Aorta (tissue), 5 donors: ENCODE results near the gene ATP6V1B1. TPM values are rescaled to one million over a fixed set of nuclear protein-coding genes. Genes with fewer than 3 reads are reported as not detected.

ENCODE experiments used
- ATAC-seq: fragments of 200-7000 bp; cut with Tn5 transposase; one replicate; pipeline ENCODE4 v1.9.1; 2022; ENCODE audit warnings: moderate library complexity; ENCODE audit not compliant: low FRiP score
- DNase-seq, 2 donors: peaks; one replicate each; pipeline ENCODE4 v3.0.0-alpha.2; 2020
- H3K27ac ChIP-seq, 2 donors: one replicate each; pipeline ENCODE4 v1.5.1; 2013; ENCODE audit warnings: low read length in 2 of 2, mild to moderate bottlenecking in 2 of 2, moderate library complexity in 2 of 2, control low read depth in 1 of 2, inconsistent platforms in 1 of 2, low read depth in 1 of 2
- H3K27me3 ChIP-seq, 2 donors: one replicate each; pipeline ENCODE4 v1.6.1; 2013; ENCODE audit warnings: control low read depth in 1 of 2, low read length in 1 of 2, mild to moderate bottlenecking in 1 of 2, moderate library complexity in 1 of 2; ENCODE audit not compliant: insufficient read depth in 2 of 2, control insufficient read depth in 1 of 2
- H3K36me3 ChIP-seq, 2 donors: one replicate each; pipeline ENCODE4 v1.6.1; 2013; ENCODE audit warnings: control low read depth in 1 of 2, low read length in 1 of 2, mild to moderate bottlenecking in 1 of 2; ENCODE audit not compliant: insufficient read depth in 2 of 2, control insufficient read depth in 1 of 2
- H3K4me1 ChIP-seq, 2 donors: one replicate each; pipeline ENCODE4 v1.6.1; 2013; ENCODE audit warnings: low read length in 2 of 2, control low read depth in 1 of 2, mild to moderate bottlenecking in 1 of 2, moderate library complexity in 1 of 2; ENCODE audit not compliant: insufficient read depth in 2 of 2, control insufficient read depth in 1 of 2
- H3K4me3 ChIP-seq, 2 donors: one replicate each; pipeline ENCODE4 v1.5.1; 2013; ENCODE audit warnings: low read length in 2 of 2, control low read depth in 1 of 2, mild to moderate bottlenecking in 1 of 2
- H3K9me3 ChIP-seq: one replicate; pipeline ENCODE4 v1.6.1; 2013; ENCODE audit warnings: mild to moderate bottlenecking, low read length; ENCODE audit not compliant: control insufficient read depth
- WGBS, 2 donors: extraction: QIAGEN DNeasy Blood & Tissue Kit; methylation state at CpG; one replicate each; pipeline ENCODE4 v1.1.7; 2013; 5-methylcytosine and 5-hydroxymethylcytosine counted together
- intact Hi-C, 2 donors: fragments of 100-400 bp; cut with DNase I; formaldehyde crosslinking; loops; one replicate each; pipeline versions ENCODE4 v1.14.2 to v1.15.0; 2022
- polyA plus RNA-seq, 2 donors: library from polyadenylated mRNA; stranded (reverse); fragments of 200-250 nt; gene quantifications; one replicate each; pipeline ENCODE4 v1.2.3, GENCODE V29; 2013
- total RNA-seq, 2 donors: library from RNA; stranded (reverse); fragmentation: NEBNext Ultra II Directional; extraction: Animal tissue kit (Norgen Biotek cat#: 25700); gene quantifications; one replicate each; pipeline ENCODE4 v1.2.1, GENCODE V29; 2021
- donor health status: healthy with polysubstance abuse.
- donor health status: Bipolar disorder and iron deficiency.
- donor health status: DM: no; HTN: no; CAD: no.
- donor health status: DM: no; HTN: no; CAD: no.
- donor health status: DM: yes; HTN: yes; CAD: no.

The ATP6V1B1 gene
- total and polyA plus RNA-seq, 4 donors, result 1.8 to 6.4 (median 3.1) TPM; not detected in 1

- Histone ChIP-seq H3K36me3 (no peaks in the 10 kb centered on the region), H3K9me3 (no peaks in the 10 kb centered on the region), H3K27ac (no peak overlapping the region), H3K27me3 (no peaks in the 10 kb centered on the region), H3K4me3 (no peak overlapping the region), H3K4me1 (no peaks in the 10 kb centered on the region)
- ATAC-seq (no peak), DNase-seq (no peak)
- WGBS, 2 donors, result 71 to 76% methylated on average over 18 of the region's 18 CpGs
- intact Hi-C loops, result no loop called here
Observed at GRCh38 chr2:70905443-70906421, 30.0 kb upstream of the ATP6V1B1 start.

DNA sequence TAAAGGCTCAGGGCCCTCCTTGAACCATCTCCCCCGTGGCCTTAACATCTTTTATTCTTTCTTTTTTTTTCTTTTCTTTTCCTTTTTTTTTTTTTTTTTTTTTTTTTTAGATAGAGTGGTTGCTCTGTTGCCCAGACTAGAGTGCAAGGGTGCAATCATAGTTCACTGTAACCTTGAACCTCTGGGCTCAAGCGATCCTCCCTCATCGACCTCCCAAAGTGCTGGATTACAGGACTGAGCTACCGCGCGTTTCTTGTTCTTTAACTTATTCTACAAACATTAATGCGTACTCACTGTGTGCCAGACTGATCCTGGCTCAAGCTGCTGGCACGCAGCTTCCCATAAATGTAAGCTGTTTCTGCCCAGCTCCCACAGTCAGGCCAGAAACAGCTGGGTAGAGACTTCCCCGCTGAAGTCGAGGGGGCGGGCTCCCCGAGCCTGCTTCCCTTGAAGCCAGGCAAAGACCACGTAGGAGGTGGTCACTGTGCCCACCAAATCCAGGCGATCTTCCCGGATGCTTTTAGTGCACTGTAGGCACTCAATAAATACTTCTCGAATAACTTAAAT is 29.2 kb upstream of the ATP6V1B1 start:
- Histone ChIP-seq H3K9me3 (no peaks in the 10 kb centered on the region), H3K27me3 (no peaks in the 10 kb centered on the region), H3K4me1 (no peaks in the 10 kb centered on the region), H3K4me3 (no peak overlapping the region), H3K27ac (no peak overlapping the region), H3K36me3 (no peaks in the 10 kb centered on the region)
- ATAC-seq (no peak), DNase-seq (no peak)
- intact Hi-C loops, result no loop called here
- 44 to 57% methylated on average over 16 of the region's 16 CpGs for WGBS, 2 donors

DNA sequence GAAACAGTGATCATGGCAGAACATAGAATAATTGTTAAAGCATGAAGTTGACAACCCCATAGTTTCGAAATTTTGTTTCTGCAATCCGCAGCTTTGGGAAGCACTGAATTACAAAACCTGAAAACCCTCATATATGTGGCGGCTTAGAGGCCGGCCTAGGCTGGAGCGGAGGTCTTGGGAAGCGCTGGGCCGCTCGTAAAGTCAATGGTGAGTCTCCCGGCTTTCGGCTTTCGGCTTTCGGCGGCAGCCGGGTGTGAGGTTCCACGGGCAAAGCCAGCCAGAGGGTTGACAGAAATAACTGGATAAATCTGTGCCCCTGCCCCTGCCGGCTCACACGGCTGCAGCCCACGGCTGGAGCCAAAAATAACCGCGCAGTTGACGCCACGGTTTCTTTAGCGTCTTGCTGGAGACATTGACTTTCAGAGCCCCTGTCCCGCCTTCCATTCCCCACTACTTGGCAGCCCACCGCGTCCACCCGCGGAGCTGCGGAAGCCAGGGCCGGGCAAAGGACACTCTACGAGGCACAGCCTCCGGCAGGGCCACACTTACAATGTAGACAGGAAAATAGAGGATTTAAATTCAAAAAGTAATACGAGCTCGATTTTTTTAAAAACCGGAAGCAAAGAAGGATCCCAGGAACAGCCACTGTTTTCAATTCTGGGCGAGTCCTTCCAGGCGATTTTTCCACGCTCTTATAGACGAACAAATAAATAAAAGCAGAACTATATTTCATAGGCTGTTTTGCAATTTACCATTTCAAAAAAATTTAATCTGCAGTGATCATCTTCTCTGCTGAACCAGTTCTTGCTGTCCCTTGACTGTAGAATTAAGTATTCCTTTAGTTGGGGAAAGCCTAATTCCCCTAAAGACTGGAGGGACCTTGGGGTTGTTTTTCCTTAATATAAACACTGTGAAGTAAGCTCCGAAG is 28.3 kb upstream of the ATP6V1B1 start:
- intact Hi-C loops, result no loop called here

GRCh38 chr2:70916291-70916690 is 19.4 kb upstream of the ATP6V1B1 start:
- DNase-seq (no peak), ATAC-seq (no peak)
- no peaks in the 10 kb centered on the region for H3K27me3 ChIP-seq
- H3K36me3 ChIP-seq, result no peaks in the 10 kb centered on the region
- no peak overlapping the region for H3K27ac ChIP-seq
- H3K4me3 ChIP-seq, result no peak overlapping the region
- H3K9me3 ChIP-seq, result peaks cover 5% of the 10 kb centered on the region
- no peaks in the 10 kb centered on the region for H3K4me1 ChIP-seq
- intact Hi-C loops, result no loop called here

More for the DNA sequence above, 28.3 kb upstream of the ATP6V1B1 start:
- no peaks in the 10 kb centered on the region for H3K27me3 ChIP-seq
- DNase-seq (no peak), ATAC-seq (no peak)
- no peaks in the 10 kb centered on the region for H3K4me1 ChIP-seq
- 19 to 24% methylated on average over 40 of the region's 40 CpGs for WGBS, 2 donors
- H3K4me3 ChIP-seq, result peak overlapping the region in 1 of 2 donors; percentile 43
- no peaks in the 10 kb centered on the region for H3K9me3 ChIP-seq
- H3K36me3 ChIP-seq, result no peaks in the 10 kb centered on the region
- H3K27ac ChIP-seq, result no peak overlapping the region

DNA sequence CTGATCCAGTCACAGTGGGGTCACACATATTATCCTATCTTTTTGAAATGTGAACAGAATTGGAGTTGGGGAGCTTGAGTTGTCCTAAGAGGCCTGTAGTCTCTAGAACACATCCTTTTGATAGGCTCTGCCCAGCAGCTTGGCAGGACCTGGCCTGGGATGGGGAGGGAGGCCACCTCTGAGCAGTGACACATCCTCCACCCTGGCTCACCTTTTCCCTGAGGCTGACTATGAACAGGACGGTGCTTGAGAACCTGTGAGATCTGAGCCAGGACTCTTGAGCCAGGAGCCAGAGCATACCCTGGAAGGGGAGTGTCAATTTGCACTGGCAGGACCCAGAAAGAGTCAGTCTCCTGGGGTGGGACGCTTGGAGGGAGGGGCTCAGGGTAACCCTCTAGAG is 17.7 kb upstream of the ATP6V1B1 start:
- DNase-seq, result no peak

DNA sequence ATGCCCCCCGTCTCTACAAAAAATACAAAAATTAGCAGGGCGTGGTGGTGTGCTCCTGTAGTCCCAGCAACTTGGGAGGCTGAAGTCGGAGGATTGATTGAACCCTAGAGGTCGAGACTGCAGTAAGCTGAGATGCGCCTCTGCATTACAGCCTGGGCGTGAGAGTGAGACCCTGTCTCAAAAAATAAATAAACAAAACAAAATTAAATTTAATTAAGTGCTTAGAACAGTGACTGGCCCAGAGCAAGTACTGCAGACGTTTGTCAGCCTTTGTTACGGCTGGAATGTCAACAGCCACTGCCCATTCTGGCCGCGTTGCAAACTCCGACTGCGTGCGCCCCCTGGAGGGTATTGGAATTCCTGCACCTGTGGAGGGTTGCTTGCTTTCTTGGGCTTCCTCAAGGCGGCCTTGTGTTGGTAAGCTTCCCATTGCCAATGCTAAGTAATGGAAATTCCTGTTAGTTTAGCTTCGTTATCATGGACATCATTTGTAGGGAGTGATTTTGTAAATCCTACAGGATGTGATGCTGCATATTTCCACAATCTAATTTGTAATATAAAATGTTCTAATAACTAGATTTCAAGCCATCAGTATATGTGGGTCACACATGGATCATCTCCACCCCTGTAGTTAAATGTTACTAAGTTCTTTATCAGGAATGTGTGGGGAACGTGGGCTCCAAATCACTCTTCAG is 15.9 kb upstream of the ATP6V1B1 start:
- H3K36me3 ChIP-seq, result no peaks in the 10 kb centered on the region
- ATAC-seq, result peak; percentile 82
- no peaks in the 10 kb centered on the region for H3K4me1 ChIP-seq
- intact Hi-C loops, result loop anchor here in 1 of 2 donors (5.0 kb wide), 1 partner anchor 48 kb away; no protein-coding TSS in a partner anchor
- no peak overlapping the region for H3K27ac ChIP-seq
- WGBS, 2 donors, result 32 to 34% methylated on average over 16 of the region's 16 CpGs
- H3K4me3 ChIP-seq, result no peak overlapping the region
- H3K9me3 ChIP-seq, result peaks cover 5% of the 10 kb centered on the region
- peak; percentile 81 to 89 for DNase-seq
- no peaks in the 10 kb centered on the region for H3K27me3 ChIP-seq

More for the DNA sequence above, 17.7 kb upstream of the ATP6V1B1 start:
- no peaks in the 10 kb centered on the region for H3K27me3 ChIP-seq
- peaks cover 5% of the 10 kb centered on the region for H3K9me3 ChIP-seq
- 75 to 76% methylated on average over 2 of the region's 2 CpGs for WGBS, 2 donors
- H3K4me1 ChIP-seq, result no peaks in the 10 kb centered on the region
- H3K36me3 ChIP-seq, result no peaks in the 10 kb centered on the region
- intact Hi-C loops, result no loop called here
- H3K4me3 ChIP-seq, result no peak overlapping the region
- H3K27ac ChIP-seq, result no peak overlapping the region
- no peak for ATAC-seq

- H3K27me3 ChIP-seq, result no peaks in the 10 kb centered on the region
- WGBS, 2 donors, result 97 to 100% methylated on average over 3 of the region's 3 CpGs
- H3K27ac ChIP-seq, result no peak overlapping the region
- no peak overlapping the region for H3K4me3 ChIP-seq
- no peak for DNase-seq
- H3K9me3 ChIP-seq, result peaks cover 5% of the 10 kb centered on the region
- H3K4me1 ChIP-seq, result no peaks in the 10 kb centered on the region
- no peak for ATAC-seq
- intact Hi-C loops, result loop anchor here in 1 of 2 donors (5.0 kb wide), 1 partner anchor 48 kb away; no protein-coding TSS in a partner anchor
- no peaks in the 10 kb centered on the region for H3K36me3 ChIP-seq
Observed at GRCh38 chr2:70920367-70920715, 15.4 kb upstream of the ATP6V1B1 start.

DNA sequence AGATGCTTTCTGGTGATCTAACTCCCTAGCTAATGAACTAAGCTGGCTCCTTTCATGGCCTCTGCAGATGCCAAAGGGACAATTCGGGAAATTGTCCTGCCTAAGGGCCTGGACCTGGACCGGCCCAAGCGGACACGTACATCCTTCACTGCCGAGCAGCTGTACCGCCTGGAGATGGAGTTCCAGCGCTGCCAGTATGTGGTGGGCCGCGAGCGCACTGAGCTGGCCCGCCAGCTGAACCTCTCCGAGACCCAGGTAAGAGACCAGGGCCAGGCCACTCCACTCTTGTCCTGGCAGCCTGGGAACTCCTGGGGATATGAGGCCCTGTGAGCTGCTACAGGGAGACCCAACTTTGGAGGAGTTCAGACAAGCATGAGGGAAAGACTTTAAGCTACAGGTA is 14.7 kb upstream of the ATP6V1B1 start:
- H3K9me3 ChIP-seq, result peaks cover 5% of the 10 kb centered on the region
- H3K4me3 ChIP-seq, result no peak overlapping the region
- intact Hi-C loops, result loop anchor here in 1 of 2 donors (5.0 kb wide), 1 partner anchor 49 kb away; no protein-coding TSS in a partner anchor
- DNase-seq, result no peak
- no peaks in the 10 kb centered on the region for H3K36me3 ChIP-seq
- ATAC-seq, result no peak
- 97 to 98% methylated on average over 12 of the region's 12 CpGs for WGBS, 2 donors
- H3K4me1 ChIP-seq, result no peaks in the 10 kb centered on the region
- no peak overlapping the region for H3K27ac ChIP-seq
- no peaks in the 10 kb centered on the region for H3K27me3 ChIP-seq
